ENCODE results near the gene TMEM42. TPM values are rescaled to one million over a fixed set of nuclear protein-coding genes. Genes with fewer than 3 reads are reported as not detected.
"Not testable (repeated sequence)": the region's sequence is repeated elsewhere in the genome, so short reads cannot be mapped to it uniquely, and the experiment has no call there.

TMEM42 gene
- 1 to 10 TPM; 6.6 to 9.2 TPM for total RNA-seq
- long read RNA-seq, partial matches to known transcripts = 2 of 11 reads
- long read RNA-seq, other reads (novel, unspliced or antisense) = 5 of 11 reads

DNA sequence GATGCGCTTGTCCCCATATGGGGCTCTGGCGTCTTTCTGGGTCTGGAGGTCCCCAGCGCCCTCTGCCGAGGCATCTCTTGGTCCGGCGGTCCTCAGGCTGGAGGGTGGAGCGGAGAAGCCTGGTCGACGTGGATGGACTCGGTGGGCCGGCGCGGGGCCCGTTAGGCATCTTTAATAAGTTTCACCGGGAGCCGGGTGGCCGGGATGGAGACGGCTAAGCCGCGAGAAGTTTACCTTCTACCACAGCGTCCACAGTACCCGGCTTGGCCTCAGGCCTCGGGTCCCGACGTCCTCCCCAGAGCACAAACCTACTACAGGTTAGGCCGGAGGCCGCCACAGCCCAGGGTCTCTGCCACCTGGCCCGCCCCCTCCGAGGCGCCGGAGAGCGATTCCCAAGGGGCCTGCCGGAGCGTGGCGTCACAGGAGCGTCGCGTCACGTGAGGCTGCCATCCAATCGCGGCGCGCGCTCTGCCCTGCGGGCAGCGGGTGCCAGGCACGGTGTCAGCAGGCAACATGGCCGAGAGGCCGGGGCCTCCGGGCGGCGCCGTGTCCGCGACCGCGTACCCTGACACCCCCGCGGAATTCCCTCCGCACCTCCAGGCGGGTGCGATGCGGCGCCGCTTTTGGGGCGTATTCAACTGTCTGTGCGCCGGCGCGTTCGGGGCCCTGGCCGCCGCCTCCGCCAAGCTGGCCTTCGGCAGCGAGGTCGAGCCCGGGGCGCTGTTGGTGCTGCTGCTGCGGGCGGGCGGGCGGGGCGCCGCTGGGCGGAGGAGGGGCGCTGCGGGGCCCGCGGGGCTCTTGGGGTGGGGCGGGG, at the start of gene TMEM42:
Gene TMEM42, plus strand, starts transcription at position 501 of the 814 bp plus-strand sequence. Its CDS starts 13 bp downstream, at position 514.
- intact Hi-C loops (cut with DNase I, micrococcal nuclease) = no loop called here
- peak; percentile 89 to 92 for DNase-seq

DNA sequence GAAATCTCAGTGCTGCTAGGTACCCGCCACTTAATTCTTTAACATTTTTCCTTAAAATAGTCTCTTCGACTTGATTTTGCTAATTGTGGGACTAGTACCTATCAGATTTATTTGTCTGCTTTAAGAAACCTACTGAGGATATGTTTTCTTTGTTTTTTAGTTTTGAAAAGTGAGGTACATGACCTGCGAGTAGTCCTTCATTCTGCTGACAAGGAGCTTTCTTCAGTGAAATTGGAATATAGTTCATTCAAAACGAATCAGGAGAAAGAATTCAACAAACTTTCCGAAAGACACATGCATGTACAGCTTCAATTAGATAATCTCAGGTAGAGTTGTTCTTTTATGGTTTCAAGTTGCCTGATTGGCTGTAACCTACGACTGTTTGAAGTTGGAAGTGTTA, 47.0 kb upstream of the TMEM42 start:
- intact Hi-C loops (cut with DNase I, micrococcal nuclease) = no loop called here

More for the DNA sequence above, at the start of gene TMEM42:
- ATAC-seq = peak; percentile 99

DNA sequence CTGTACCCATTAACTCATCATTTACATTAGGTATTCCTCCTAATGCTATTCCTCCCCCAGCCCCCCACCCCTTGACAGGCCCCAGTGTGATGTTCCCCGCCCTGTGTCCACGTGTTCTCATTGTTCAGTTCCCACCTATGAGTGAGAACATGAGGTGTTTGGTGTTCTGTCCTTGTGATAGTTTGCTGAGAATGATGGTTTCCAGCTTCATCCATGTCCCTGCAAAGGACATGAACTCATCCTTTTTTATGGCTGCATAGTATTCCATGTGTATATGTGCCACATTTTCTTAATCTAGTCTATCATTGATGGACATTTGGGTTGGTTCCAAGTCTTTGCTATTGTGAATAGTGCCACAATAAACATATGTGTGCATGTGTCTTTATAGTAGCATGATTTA, 45.4 kb upstream of the TMEM42 start:
- DNase-seq; intact Hi-C loops (cut with DNase I, micrococcal nuclease); ATAC-seq: not testable (repeated sequence)

More for the DNA sequence above, 47.0 kb upstream of the TMEM42 start:
- no peak for DNase-seq
- no peak for ATAC-seq

DNA sequence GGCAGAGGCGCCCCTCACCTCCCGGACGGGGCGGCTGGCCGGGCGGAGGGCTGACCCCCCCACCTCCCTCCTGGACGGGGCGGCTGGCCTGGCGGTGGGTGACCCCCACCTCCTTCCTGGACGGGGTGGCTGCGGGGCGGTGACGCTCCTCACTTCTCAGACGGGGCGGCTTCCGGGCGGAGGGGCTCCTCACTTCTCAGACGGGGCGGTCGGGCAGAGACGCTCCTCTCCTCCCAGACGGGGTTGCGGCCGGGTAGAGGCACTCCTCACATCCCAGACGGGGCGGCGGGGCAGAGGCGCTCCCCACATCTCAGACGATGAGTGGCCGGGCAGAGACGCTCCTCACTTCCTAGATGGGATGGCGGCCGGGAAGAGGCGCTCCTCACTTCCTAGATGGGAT, 40.5 kb upstream of the TMEM42 start:
- ATAC-seq; intact Hi-C loops (cut with DNase I, micrococcal nuclease); DNase-seq: not testable (repeated sequence)

DNA sequence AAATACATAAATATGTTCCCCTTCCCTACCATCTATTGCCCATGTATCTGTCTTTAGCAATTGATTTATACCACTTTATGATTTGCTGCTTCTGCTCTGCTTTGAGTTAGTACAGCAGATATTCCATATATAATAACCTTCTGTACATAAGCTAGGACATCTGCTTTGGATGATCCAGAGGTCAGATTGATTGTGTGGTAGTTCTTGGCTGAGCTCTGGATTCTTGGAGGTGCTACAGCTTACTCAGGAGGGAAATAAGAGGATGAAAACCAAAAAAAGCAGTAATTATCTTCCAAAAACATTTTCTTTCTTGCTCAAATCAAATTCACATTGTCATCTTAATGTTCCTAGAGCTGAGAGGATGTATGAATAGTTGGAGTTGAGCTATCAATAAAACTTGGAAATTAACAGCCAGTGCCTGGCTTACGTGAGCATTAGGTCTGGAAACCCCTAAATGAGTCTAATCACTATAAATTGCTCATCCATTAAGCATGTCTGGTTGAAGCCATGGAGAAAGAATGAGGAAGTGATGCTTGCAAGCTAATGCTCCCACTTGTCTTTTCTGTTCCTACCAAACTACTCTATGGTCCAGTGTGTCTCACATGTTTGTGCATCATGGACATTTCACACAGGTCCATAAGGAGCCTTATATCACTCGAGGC, 36.3 kb upstream of the TMEM42 start:
- intact Hi-C loops (cut with DNase I, micrococcal nuclease) = no loop called here
- no peak for DNase-seq
- ATAC-seq = no peak

DNA sequence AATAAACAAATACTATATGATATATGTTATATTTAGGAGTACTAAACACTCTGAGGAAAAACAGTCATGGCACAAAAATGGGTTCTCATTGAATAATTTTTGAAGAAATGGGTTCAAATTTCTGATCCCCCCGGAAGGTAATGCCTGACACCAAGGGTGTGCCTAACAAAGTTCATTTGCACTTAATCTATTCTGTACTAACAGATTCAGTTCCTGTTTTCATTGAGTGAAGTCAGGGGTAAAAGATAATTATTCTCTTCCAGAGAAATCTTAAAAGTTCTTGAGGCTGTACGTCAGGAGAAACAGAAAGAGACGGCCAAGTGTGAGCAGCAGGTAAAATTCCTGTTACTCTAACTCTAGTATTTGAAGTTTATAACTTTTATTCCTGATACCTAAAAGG, 34.5 kb upstream of the TMEM42 start:
- DNase-seq = no peak
- ATAC-seq = no peak
- intact Hi-C loops (cut with DNase I, micrococcal nuclease) = no loop called here

DNA sequence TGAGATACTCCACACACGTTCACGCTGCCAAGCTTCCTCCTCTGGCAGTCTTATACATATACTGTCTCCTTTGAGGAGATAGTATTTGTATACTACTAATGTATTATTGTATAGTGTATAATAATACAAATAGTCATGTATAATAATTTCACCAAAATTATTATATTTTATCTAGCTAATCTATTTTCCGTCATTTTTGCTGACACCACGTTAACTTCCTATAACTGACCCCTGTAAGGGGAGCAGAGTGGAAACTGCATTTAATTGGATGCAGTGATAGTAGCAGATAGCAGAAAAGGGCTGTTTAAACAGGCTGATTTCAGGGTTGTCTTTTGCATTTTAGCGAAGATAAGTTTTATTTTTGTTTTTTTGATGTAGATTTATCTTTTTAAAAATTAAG, 30.5 kb upstream of the TMEM42 start:
- intact Hi-C loops (cut with DNase I, micrococcal nuclease) = no loop called here
- ATAC-seq (no peak), DNase-seq (no peak)

DNA sequence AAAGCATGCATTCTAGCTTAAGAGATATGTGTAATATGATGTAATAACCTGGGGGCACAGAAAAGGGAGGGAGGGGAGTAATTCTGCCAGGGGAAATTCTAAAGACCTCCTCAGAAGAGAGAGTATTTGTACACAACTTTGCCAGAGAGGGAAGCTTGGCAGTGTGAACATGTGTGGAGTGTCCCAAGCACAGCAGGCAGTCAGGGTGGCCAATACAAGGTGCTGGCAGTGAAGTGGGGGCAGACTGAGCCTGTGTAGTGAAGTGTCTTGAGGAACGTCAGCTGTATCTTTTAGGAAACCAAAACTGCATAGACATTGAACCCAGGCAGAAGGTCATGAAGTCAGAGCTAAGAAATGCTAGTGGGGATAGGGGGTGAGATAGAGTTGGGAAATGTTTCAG, 29.7 kb upstream of the TMEM42 start:
- intact Hi-C loops (cut with DNase I, micrococcal nuclease) = no loop called here
- no peak for DNase-seq
- no peak for ATAC-seq

DNA sequence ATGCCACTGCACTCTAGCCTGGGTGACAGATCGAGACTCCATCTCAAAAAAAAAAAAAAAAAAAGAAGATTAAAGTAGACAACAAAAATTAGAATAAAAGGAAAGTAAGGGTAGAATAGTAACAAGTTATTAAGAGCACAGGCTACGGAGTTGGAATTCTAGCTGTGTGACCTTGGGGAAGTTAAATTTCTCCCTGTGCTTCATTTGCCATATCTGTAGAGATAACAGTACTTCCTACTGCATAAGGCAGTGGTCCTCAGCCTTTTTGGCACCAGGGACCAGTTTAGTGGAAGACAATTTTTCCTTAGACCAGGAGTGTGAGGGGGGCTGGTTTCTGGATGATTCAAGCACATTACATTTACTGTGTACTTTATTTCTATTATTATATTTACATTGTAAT, 28.7 kb upstream of the TMEM42 start:
- intact Hi-C loops (cut with DNase I, micrococcal nuclease) = no loop called here
- ATAC-seq = no peak
- no peak for DNase-seq

DNA sequence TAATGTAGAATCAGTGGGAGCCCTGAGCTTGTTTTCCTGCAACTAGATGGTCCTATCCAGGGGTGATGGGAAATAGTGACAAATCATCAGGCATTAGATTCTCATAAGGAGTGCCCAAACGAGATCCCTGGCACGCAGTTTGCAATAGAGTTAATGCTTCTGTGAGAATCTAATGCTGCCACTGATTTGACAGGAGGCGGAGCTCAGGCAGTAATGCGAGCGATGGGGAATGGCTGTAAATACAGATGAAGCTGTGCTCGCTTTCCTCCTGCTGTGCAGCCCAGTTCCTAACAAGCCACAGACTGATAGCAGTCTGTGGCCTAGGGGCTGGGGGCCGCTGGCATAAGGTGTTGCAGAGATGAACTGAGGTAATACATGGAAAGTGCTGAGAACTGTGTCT, 28.3 kb upstream of the TMEM42 start:
- ATAC-seq = no peak
- DNase-seq = no peak
- intact Hi-C loops (cut with DNase I, micrococcal nuclease) = no loop called here

DNA sequence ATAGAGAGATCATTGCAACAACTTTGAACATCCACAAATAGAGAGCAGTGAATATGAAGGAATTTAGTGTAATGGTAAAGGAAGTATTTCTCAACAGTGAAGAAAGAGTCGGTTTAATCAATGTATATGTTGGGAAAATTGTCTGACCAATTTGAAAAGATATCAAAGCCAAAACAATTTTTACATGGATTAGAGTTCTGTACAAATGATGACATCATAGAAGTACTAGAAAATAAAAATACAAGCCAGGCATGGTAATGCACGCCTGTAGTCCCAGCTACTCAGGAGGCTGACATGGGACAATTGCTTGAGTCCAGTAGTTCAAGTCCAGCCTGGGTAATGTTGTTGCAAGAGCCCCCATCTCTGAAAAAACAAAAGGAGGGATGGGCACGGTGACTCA, 26.0 kb upstream of the TMEM42 start:
- DNase-seq (no peak), ATAC-seq (no peak)
- intact Hi-C loops (cut with DNase I, micrococcal nuclease) = no loop called here

DNA sequence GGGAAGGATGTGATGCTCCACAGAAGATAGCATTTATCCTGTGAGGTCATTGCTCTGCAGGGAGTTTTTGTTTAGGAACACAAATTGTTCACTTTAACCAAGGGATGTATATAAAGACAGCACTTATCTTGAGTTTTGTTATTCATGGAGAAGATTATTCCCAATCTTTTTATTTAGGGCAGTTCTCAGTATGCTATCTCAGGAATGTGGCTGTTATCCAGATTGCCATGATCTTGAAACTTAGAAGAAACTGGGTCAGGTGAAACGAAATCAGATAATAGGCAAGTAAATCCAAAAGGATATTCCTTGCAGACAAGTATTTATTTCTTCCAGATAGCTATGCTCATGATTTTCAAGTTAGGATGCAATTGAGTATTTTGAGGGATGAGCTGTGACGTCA, 19.3 kb upstream of the TMEM42 start:
- DNase-seq (no peak), ATAC-seq (no peak)
- intact Hi-C loops (cut with DNase I, micrococcal nuclease) = no loop called here

DNA sequence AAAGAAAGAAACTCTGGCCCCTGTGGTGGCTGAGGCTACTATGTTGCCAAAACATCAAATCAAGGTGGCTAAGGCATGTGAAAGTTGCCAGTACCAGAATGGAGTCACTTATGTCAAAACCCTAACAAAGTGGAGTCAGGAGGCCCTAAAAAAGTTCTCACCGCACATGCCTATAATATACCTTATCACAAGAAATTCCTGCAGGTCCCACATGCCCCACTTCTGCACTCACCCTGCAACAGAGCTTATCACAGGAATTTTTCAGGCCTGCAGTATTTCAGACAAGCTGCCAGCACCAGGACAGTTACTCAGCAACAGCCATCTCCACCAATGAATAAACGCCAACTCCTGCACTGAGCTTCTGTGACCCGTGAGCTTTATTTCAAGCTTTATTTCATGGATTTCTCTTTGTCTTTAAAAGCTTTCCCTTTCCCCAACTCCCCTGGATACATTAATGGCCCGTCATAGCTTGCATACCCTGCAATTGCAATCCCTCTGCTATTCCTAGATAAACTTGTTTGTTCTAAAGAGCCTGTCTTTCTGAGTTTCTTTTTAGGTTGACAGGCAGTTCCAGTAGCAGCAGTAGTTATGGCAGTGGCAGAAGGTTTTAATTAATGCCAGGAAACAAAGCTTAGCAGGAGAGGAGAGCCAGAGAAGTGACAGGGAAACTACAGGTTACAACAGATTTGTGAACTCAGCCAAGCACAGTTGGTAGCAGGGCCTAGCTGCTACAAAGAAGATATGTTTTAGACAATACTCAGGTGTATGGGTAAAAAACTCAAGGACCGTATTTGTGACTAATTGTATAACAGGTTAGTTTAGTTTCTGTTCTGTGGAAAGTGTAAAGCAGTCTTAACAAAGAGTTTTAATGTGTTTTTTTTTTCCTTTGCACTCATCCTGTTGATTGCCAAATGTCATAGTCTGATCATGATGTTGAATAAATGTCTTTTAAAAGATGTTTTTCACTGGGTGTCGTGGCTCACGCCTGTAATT, 15.9 kb upstream of the TMEM42 start:
- ATAC-seq (no peak), DNase-seq (no peak)
- intact Hi-C loops (cut with DNase I, micrococcal nuclease) = no loop called here

DNA sequence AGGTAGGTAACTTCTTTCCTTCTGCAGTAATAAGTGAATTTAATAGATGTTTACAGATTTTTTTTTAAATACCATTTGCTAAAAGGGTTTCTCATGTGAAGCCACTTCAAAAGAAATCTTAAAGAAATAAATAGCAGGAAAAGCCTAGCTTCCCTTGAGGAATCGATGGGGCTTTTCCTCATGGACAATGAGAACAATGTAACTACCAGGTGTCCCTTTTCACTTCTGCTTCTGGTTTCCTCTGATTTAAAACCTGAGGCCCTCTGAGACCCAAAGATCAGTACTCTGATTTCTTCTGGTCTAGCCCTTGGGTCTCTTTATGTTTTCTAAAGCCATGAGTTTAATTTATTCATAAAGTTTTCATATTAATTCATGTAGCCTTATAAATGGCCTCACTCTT, 13.1 kb upstream of the TMEM42 start:
- ATAC-seq = no peak
- DNase-seq = no peak
- intact Hi-C loops (cut with DNase I, micrococcal nuclease) = no loop called here

DNA sequence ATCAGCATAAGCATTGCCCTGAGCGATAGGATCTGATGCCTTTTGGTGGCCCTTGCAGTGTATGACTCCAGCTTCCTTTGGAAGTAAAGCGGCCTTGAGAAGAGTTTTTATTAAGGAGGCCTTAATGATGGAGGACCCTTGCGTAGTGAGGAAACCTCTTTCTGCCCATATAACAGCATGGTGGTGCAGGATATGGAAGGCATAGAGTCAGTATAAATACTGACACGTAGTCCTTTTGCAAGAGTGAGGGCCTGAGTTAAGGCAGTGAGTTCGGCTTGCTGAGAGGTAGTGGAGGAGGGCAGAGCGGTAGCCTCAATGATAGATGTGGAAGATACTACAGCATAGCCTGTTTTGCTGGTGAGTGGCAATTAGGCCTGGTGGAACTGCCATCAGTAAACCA, 5.0 kb upstream of the TMEM42 start:
- DNase-seq; intact Hi-C loops (cut with DNase I, micrococcal nuclease); ATAC-seq: not testable (repeated sequence)

DNA sequence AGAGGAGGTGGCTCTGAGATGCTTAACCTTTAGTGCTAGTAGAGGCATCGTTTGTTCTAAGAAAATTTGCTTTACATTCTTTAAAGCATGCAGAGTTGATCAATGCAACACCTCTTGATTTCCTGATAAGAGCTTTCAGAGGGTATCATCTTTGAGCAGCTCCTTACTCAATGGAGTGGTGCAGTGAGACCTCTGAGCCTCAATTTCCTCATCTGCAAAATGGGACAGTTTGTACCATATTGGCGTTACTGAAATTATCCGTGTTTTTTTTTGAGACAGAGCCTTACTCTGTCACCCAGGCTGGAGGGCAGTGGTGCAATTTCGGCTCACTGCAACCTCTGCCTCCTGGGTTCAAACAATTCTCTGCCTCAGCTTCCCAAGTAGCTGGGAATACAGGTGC, 1.6 kb upstream of the TMEM42 start:
- DNase-seq (no peak), ATAC-seq (no peak)
- intact Hi-C loops (cut with DNase I, micrococcal nuclease) = no loop called here

DNA sequence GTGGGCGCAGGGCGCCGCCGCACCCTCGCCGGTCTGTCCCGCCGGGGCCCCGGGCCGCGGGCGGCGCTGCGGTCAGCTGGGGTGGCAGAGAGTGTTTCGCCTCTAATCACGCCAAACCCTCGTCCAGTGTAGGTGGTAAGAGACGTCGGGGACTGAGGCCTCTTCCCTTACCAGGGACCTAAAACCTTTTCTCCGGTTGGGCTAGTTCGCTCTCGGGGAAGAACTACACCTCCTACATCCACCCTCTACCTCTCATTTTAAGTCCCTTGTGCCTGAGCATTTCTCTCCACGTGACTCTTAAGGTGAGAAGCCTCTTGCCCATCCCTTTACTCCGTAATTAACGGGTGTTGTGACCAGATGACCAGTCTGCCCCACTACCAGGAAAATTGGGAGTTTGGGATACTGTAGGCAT, 520 bp downstream of the TMEM42 start:
- ATAC-seq (no peak), DNase-seq (no peak)
- intact Hi-C loops (cut with DNase I, micrococcal nuclease) = no loop called here

DNA sequence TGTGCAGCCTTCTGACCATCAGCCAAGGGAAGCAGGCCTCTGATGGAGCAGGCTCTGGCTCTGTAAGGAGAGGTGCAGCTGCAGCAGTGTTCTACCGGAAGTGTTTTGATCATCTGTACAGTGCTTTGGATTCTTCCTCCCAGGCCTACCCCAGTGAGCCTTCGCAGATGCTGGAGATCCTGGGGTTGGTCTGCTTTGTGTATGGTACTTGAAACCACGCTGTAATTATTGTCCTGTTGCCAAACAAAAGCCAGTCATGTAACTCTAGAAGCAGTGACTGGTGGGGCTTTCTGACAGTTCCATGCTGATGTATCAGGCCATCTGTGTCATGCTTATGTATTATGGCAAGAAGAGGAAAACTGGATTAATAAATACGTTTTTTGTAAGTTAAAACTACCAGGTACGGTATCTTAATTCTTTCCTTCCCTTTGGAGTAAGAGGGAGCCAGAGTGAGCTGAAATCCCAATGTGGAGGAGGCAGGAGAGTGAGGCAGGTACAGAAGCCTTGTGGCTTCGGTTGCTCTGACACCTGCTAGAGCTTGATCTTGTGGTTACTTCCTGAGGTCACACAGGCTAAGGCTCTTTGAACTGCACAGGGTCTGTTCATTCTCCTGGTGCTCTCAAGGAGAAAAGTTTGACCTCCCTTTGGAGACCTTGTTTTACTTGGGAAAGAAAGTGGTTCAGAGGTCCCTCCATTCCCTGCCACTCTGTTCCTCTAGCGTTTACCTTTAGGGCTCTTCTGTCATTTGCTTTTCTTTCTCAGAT, 3.7 kb downstream of the TMEM42 start:
- no peak for ATAC-seq
- no peak for DNase-seq
- intact Hi-C loops (cut with DNase I, micrococcal nuclease) = no loop called here

All from left colon (tissue), 2 donors.